ENCODE data around the gene POLDIP2. TPM values are rescaled to one million over a fixed set of nuclear protein-coding genes. Genes with fewer than 3 reads are reported as not detected.
A peak's percentile ranks its signal among the peaks of the same experiment; 100 is the strongest.

POLDIP2 gene
- total and polyA plus RNA-seq, 2 of the 13 experiments (the other 11 are each of a cell fraction or from before 2014, with no cell fraction given), result 85.9 to 114 TPM

DNA sequence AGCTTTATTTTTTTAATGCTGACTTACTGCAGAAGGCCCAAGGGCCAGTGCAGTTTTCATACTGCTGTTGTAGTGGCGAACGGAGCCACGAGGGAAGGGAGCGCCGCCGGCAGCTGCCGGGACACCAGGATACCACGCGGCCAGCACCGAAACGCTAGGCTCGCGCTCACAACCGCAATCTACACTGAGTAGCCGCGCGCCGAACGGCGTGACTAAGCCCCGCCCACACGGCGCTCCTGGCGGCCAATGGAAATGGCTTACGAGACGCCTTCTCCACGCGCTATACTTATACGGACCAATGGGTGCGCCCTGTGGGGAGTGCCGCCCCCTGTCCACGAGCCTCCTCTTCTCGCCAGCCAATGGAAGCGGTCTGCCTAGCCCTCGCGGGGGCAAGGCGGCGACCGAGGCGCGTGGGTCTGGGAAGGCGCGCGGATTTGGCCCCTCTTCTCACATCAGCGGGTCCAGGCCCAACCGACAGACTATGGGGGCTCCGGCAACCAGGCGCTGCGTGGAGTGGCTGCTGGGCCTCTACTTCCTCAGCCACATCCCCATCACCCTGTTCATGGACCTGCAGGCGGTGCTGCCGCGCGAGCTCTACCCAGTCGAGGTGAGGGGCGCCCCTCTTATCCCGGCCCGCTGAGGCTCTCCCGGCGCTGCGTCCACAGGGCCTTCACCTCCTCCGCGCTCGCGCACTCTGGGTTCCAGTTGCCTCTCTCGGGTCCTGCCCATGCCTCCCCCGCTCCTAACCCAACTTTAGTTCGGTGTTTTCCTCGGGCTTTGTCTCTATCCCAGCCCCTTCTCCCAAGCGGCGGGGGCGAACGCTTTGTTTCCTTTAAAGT is 38.3 kb downstream of the POLDIP2 start, which contains the start of gene TMEM97 (continued):
- TF ChIP-seq, protein P1, sequence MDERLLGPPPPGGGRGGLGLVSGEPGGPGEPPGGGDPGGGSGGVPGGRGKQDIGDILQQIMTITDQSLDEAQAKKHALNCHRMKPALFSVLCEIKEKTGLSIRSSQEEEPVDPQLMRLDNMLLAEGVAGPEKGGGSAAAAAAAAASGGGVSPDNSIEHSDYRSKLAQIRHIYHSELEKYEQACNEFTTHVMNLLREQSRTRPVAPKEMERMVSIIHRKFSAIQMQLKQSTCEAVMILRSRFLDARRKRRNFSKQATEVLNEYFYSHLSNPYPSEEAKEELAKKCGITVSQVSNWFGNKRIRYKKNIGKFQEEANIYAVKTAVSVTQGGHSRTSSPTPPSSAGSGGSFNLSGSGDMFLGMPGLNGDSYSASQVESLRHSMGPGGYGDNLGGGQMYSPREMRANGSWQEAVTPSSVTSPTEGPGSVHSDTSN (CRISPR knock-in tag; IDR thresholded peaks at IDR 0.05), result no peak
- TF ChIP-seq NBN (conservative IDR thresholded peaks at IDR 0.05) (no peak), TARDBP (CRISPR knock-in tag; IDR thresholded peaks at IDR 0.05) (peak; percentile 77), IKZF4 (CRISPR knock-in tag; IDR thresholded peaks at IDR 0.05; ENCODE audit: borderline replicate concordance, low read depth, not compliant biosample characterization) (no peak), GABPB1 (CRISPR knock-in tag; IDR thresholded peaks at IDR 0.05) (peak; percentile 70; the same call in 1 of the 2 replicates), KAT2B (IDR thresholded peaks at IDR 0.05; ENCODE audit: borderline replicate concordance, low read depth, low read length) (no peak), ZNF468 (CRISPR knock-in tag; IDR thresholded peaks at IDR 0.05) (peak; percentile 94), PCBP2 (optimal IDR thresholded peaks at IDR 0.05; ENCODE audit: low read depth, low read length, poor library complexity, severe bottlenecking) (no peak), KLF13 (CRISPR knock-in tag; IDR thresholded peaks at IDR 0.05) (no peak), ZNF567 (CRISPR knock-in tag; IDR thresholded peaks at IDR 0.05; ENCODE audit: borderline replicate concordance) (no peak), ZNF773 (CRISPR knock-in tag; IDR thresholded peaks at IDR 0.05; ENCODE audit: borderline replicate concordance) (0 out of 2 replicates have a peak, but pooled peaks have one; percentile 30), ZNF232 (CRISPR knock-in tag; IDR thresholded peaks at IDR 0.05; ENCODE audit: borderline replicate concordance) (peak; percentile 83), TBX2 (CRISPR knock-in tag; IDR thresholded peaks at IDR 0.05; ENCODE audit: borderline replicate concordance) (peak; percentile 85), MED8 (CRISPR knock-in tag; IDR thresholded peaks at IDR 0.05; ENCODE audit: insufficient replicate concordance) (no peak), ZEB1 (IDR thresholded peaks at IDR 0.05; ENCODE audit: insufficient replicate concordance, low read depth) (no peak)
- TF ChIP-seq, protein P2, sequence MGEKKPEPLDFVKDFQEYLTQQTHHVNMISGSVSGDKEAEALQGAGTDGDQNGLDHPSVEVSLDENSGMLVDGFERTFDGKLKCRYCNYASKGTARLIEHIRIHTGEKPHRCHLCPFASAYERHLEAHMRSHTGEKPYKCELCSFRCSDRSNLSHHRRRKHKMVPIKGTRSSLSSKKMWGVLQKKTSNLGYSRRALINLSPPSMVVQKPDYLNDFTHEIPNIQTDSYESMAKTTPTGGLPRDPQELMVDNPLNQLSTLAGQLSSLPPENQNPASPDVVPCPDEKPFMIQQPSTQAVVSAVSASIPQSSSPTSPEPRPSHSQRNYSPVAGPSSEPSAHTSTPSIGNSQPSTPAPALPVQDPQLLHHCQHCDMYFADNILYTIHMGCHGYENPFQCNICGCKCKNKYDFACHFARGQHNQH (CRISPR knock-in tag; IDR thresholded peaks at IDR 0.05), result no peak
- TF ChIP-seq, protein P3, sequence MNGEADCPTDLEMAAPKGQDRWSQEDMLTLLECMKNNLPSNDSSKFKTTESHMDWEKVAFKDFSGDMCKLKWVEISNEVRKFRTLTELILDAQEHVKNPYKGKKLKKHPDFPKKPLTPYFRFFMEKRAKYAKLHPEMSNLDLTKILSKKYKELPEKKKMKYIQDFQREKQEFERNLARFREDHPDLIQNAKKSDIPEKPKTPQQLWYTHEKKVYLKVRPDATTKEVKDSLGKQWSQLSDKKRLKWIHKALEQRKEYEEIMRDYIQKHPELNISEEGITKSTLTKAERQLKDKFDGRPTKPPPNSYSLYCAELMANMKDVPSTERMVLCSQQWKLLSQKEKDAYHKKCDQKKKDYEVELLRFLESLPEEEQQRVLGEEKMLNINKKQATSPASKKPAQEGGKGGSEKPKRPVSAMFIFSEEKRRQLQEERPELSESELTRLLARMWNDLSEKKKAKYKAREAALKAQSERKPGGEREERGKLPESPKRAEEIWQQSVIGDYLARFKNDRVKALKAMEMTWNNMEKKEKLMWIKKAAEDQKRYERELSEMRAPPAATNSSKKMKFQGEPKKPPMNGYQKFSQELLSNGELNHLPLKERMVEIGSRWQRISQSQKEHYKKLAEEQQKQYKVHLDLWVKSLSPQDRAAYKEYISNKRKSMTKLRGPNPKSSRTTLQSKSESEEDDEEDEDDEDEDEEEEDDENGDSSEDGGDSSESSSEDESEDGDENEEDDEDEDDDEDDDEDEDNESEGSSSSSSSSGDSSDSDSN (CRISPR knock-in tag; IDR thresholded peaks at IDR 0.05), result peak; percentile 76
- TF ChIP-seq, protein P4, sequence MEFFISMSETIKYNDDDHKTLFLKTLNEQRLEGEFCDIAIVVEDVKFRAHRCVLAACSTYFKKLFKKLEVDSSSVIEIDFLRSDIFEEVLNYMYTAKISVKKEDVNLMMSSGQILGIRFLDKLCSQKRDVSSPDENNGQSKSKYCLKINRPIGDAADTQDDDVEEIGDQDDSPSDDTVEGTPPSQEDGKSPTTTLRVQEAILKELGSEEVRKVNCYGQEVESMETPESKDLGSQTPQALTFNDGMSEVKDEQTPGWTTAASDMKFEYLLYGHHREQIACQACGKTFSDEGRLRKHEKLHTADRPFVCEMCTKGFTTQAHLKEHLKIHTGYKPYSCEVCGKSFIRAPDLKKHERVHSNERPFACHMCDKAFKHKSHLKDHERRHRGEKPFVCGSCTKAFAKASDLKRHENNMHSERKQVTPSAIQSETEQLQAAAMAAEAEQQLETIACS (CRISPR knock-in tag; IDR thresholded peaks at IDR 0.05), result peak; percentile 72
- TF ChIP-seq, protein P5, sequence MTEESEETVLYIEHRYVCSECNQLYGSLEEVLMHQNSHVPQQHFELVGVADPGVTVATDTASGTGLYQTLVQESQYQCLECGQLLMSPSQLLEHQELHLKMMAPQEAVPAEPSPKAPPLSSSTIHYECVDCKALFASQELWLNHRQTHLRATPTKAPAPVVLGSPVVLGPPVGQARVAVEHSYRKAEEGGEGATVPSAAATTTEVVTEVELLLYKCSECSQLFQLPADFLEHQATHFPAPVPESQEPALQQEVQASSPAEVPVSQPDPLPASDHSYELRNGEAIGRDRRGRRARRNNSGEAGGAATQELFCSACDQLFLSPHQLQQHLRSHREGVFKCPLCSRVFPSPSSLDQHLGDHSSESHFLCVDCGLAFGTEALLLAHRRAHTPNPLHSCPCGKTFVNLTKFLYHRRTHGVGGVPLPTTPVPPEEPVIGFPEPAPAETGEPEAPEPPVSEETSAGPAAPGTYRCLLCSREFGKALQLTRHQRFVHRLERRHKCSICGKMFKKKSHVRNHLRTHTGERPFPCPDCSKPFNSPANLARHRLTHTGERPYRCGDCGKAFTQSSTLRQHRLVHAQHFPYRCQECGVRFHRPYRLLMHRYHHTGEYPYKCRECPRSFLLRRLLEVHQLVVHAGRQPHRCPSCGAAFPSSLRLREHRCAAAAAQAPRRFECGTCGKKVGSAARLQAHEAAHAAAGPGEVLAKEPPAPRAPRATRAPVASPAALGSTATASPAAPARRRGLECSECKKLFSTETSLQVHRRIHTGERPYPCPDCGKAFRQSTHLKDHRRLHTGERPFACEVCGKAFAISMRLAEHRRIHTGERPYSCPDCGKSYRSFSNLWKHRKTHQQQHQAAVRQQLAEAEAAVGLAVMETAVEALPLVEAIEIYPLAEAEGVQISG (CRISPR knock-in tag; IDR thresholded peaks at IDR 0.05), result peak; percentile 71
